ENCODE data around the gene TLE3.

GRCh38 chr15:70032509-70032908, 65.2 kb downstream of the TLE3 start:
- TF ChIP-seq CTCF (IDR thresholded peaks at IDR 0.05) (no peak), POLR2A (IDR thresholded peaks at IDR 0.05) (no peak), POLR2AphosphoS5 (IDR thresholded peaks at IDR 0.05) (no peak)
